Hepatocyte (in vitro differentiated cells): ENCODE data around the gene RASGRF2.

Source experiments
- EZH2 ChIP-seq: fragments of 200-600 bp; sonication (generic); IDR thresholded peaks from 2 replicates; pipeline ENCODE4 v1.6.1; 2016; ENCODE audit warnings: antibody characterized with exemption, mild to moderate bottlenecking, borderline replicate concordance
- TF ChIP-seq, protein P1 (sequence below): fragments of 200-600 bp; sonication (generic); IDR thresholded peaks from 2 replicates; pipeline ENCODE4 v1.5.1; 2016; ENCODE audit warnings: antibody characterized with exemption, mild to moderate bottlenecking; ENCODE audit not compliant: poor library complexity

DNA sequence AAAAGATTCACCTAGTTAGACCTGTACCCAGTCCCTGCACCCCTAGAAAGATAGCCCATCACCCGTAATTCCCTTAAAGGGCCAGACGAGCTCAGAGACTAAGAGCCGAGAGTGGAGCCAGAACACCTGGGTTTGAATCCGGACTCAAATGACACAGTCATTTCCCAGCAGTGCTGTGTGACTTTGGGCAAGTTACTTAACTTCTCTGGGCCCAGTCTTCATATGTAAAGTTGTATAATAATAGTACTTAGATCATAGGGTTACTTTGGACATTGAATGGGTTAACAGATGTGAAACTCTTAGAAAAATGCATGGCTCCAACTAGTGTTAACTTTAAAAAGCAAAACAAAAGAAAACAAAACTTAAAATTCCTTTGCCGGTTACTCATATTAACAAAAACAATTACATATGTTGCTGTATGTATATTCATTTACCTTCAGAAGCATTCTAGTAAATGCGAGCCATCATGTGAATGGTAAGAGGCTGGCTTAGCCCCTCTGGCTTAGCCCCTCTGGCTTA lies 40.4 kb upstream of the RASGRF2 start:
- TF ChIP-seq, protein P1, sequence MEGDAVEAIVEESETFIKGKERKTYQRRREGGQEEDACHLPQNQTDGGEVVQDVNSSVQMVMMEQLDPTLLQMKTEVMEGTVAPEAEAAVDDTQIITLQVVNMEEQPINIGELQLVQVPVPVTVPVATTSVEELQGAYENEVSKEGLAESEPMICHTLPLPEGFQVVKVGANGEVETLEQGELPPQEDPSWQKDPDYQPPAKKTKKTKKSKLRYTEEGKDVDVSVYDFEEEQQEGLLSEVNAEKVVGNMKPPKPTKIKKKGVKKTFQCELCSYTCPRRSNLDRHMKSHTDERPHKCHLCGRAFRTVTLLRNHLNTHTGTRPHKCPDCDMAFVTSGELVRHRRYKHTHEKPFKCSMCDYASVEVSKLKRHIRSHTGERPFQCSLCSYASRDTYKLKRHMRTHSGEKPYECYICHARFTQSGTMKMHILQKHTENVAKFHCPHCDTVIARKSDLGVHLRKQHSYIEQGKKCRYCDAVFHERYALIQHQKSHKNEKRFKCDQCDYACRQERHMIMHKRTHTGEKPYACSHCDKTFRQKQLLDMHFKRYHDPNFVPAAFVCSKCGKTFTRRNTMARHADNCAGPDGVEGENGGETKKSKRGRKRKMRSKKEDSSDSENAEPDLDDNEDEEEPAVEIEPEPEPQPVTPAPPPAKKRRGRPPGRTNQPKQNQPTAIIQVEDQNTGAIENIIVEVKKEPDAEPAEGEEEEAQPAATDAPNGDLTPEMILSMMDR, result no peak
- TF ChIP-seq EZH2, result no peak
